HG02870 (cell line): Measurements from ENCODE around the gene GPR62.
A peak's percentile ranks its signal among the peaks of the same experiment; 100 is the strongest.

Experiments used
- ATAC-seq: cut with Tn5 transposase; IDR thresholded peaks from one replicate; pipeline ENCODE4 v1.9.1; 2021; ENCODE audit warnings: mild to moderate bottlenecking, moderate library complexity; ENCODE audit not compliant: unreplicated experiment

Gene GPR62

GRCh38 chr3:51968883-51969678 lies 13.9 kb downstream of the GPR62 start:
- no peak for ATAC-seq

DNA sequence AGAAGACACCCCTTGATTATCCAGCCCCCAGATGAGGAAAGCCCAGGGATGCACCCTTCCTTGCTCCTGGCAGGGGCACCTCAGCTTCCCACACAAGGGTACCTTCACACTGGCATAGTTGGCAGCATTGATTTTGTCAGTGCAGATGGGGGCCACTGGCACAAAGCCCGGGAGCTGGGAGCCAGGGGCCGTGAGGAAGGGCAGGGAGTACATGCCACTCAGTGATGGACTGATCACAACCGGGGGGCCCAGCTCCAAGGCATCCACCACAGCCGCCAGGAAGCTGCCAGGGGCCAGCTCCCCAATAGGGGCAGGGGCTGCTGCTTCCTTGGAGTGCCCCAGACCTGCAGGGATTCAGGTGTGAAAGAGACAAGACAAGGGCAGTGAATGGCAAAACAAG lies 14.7 kb downstream of the GPR62 start:
- ATAC-seq, result no peak

DNA sequence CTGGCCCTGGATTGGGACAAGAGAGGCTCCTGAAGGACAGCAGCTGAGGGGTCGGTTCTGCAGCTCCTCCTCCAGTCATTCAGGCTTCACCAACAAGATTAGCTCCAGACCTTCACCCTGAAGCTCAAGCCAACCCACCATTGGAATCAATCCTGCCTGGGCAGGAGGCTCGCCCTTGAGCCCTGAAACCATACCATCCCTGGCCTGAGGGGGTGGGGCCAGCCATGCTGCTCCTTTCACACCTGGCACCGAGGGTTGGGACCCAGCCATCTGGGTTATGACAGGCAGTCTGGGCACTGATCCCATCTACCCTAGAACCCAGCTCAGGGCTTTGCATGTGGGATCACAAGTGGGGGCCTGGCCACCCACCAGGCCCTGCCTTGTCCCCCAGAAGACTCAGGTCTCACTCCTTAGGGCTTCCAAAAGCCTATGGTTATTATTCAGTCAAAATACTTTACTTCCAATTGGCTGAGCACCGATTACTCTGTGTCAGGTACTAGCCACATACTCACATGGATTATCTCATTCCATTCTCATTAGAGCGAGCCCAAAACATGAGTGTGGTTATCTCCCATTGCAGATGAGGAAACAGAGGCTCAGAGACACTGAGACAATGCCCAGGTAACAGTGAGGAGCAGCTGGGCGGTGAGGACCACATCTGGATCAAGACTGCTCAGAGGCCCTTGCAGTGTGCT lies 15.6 kb downstream of the GPR62 start:
- no peak for ATAC-seq

- ATAC-seq, result no peak
Measured at GRCh38 chr3:51971350-51971749, 16.2 kb downstream of the GPR62 start.

DNA sequence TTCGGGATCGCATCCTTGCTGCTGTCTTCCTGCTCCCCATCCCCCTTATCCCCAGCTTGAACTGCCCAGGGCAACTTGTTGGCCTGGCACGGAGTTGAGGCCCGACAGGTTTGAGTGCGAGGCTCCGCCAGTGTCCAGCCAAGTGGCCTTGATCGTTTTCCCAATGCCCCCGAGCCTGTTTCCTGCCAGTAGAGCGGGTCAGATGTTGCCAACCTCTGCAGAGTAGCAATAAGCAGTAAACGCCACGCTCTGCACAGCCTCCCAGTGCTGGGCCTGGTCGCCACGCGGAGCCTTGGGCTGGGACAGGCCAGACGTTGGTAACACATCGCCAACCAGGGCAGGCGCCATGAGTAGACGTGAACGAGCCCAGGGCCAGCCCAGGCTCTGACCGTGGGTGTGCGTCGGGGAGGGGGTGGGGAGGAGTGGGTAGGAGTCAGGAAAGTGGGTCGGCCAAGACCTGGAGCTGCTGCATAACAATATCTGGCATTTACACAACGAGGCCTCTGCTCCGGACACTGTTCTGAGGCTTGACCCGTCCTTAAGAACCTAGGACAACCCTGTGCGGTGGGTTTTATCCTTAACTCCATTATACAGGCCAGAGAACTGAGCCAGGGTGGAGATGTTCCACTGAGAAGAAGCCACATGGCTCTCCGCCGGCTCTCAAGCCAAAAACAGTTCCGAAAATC lies 19.2 kb downstream of the GPR62 start:
- ATAC-seq, result peak; percentile 10

DNA sequence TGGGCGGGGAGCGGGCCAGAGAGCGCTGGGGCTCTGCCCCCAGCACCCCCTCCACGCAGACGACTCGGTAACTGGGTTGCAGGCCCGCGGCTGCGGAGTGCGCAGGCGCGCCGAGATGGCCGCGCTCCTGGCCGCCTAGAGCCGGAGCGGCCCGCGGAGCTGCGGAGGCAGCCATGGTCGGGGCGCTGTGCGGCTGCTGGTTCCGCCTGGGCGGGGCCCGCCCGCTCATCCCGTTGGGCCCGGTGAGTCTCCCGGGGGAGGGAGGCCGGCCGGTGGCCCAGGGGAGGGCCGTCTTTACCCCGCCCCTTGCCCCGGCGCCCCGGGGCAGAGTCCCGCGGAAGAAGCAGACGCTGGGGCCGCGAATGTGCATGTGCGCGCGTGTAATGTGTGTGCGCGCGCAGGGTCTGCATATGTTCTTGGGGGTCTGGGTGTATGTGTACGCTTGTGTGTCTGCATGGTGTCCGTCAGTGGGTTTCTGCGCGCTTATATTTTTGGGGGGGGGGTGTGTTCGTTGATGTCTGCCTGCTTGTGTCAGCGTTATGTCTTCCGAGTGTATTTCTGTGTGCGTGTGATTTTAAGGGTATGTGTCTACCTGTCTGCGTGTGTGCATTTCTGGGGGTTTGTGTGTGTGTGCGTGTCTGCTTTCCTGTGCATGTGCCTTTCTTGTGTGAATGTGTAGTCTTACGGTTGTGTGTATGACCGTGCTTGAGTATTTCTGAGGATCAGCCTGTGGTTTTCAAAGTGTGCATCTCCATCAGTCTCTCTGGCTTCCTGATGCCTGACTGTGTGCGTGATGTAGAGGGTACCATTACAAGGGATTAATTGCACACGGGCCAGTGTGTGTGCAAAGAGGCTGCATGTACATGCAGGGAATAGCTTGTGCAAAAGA lies 20.0 kb downstream of the GPR62 start, which contains the start of gene ABHD14A:
ABHD14A (plus strand) TSS at position 102 of the 889 bp plus-strand sequence; CDS start at position 174, 72 bp downstream.
- peak; percentile 54 for ATAC-seq

DNA sequence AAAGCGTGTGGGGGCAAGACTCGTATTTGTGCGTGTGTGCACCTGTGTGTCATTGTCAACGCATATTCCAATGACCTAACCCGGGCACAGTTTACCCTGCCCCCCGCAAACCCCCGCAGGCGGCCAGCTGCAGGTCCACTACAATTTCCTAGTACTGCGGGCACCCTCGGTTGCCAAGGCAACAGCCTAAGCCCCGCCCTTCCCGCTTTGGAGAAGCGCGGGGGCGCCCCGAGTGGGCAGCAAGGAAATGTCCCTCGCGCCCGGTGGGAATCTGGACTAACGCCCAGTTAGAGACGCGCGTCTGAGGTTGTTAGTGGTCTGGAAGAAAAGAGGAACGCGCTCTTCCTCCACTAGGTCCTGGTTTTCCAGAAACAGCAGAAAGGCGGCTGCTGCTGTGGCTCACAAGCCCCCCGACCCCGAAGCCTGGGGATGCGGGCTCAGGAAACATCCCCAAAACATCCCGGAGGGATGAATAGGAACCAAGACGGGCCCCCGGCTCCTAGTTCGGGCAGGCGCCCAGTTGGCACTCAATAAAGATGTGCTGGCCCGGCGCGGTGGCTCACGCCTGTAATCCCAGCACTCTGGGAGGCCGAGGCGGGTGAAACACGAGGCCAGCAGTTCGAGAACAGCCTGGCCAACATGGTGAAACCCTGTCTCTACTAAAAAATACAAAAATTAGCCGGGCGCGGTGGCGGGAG lies 20.8 kb downstream of the GPR62 start:
- no peak for ATAC-seq

- no peak for ATAC-seq
Measured at GRCh38 chr3:51977446-51978142, 22.4 kb downstream of the GPR62 start.

DNA sequence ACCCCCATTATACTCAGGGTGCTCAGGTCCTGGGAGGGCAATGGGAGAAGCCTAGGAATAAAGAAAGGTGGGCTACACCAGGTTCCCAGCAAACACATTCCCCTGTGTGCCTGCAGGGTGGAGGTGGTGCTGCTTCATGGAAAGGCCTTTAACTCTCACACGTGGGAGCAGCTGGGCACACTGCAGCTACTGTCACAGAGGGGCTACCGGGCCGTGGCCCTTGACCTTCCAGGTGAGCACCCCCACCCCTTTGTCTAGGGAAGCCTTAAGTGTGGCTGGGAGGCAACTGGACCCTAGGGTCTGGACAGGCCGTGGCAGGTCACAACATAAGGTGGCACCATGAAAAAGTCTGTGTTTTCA lies 22.9 kb downstream of the GPR62 start:
- no peak for ATAC-seq

GRCh38 chr3:51980253-51980652 lies 25.1 kb downstream of the GPR62 start:
- ATAC-seq, result no peak

- ATAC-seq, result peak; percentile 38
Measured at GRCh38 chr3:51982352-51982837, 27.2 kb downstream of the GPR62 start.

GRCh38 chr3:51982838-51983577 lies 27.8 kb downstream of the GPR62 start, which contains the start of gene ACY1:
TSS of gene ACY1 (plus strand) at chr3:51983535. CDS start at chr3:51984065, 530 bp downstream.
- ATAC-seq, result peak; percentile 74

DNA sequence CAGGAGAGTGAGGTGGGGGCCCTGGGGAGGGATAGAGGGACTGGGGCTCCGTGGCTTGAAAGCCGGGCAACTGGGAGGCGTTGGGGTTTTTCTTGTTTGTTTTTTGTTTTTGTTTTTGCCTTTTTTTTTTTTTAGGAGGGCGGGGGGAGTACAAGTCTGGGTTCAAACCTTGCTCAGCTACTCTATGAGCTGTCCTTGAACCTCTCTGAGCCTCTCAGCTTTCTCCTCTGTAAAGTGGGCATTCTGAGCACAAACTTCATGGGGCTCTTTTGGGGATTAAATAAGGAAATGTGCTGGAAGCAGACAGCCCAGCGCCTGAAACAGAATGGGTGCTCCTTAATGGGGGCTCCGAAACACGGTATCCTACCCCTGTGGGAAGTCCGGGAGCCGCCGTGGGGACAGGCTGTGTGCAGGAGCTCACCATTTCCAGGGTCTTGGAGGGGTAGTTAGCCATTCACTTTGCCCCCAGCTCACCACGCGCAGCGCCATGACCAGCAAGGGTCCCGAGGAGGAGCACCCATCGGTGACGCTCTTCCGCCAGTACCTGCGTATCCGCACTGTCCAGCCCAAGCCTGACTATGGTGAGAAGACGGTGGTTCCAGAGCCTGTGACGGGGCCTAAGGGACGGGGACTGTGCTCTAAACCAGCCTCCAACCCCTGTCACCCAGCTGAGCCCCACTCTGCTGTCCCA lies 28.5 kb downstream of the GPR62 start:
- ATAC-seq, result no peak

DNA sequence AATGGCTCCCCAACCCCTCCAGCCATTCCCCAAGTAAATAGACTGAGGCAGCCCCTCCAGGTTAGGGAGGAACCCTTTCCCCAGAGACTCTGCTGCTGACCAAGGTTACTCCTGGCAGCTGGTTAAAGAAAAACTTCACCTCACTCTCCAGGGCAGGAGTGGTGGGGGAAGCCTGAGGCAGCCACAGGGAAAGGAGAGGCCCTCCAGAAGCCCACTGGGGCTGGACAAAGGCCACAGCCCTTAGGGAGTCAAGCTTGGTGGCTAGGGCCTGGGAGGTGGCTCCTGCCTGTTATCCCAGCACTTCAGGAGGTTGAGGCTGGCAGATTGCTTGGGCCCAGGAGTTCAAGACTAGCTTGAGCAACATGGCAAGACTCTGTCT lies 29.1 kb downstream of the GPR62 start:
- no peak for ATAC-seq

- ATAC-seq, result no peak
Measured at GRCh38 chr3:51985063-51985462, 29.9 kb downstream of the GPR62 start.

GRCh38 chr3:51986010-51986947 lies 31.1 kb downstream of the GPR62 start:
- no peak for ATAC-seq

DNA sequence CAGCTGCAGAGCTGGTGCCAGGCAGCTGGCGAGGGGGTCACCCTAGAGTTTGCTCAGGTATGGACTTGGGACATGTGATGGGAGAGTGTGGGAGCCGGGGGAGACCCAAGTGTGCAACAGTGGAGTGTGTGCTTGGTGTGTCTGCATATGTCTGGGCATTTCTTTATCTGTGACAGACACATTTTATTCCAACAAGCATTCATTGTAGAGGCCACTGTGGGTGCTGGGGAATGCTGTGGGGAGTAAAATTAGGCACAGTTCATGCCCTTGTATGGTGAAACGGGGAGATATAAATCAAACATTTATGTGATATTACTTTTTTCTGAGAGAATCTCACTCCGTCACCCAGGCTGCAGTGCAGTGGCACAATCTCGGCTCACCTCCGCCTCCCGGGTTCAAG lies 32.4 kb downstream of the GPR62 start:
- ATAC-seq, result no peak
